GM18526 (cell line): ENCODE measurements around the gene SEPHS1.

ENCODE experiments used
- POLR2A ChIP-seq: IDR thresholded peaks from 3 replicates; pipeline ENCODE4 v1.6.1; 2011; ENCODE audit not compliant: insufficient read length; ENCODE audit errors: extremely low read depth

Gene SEPHS1

DNA sequence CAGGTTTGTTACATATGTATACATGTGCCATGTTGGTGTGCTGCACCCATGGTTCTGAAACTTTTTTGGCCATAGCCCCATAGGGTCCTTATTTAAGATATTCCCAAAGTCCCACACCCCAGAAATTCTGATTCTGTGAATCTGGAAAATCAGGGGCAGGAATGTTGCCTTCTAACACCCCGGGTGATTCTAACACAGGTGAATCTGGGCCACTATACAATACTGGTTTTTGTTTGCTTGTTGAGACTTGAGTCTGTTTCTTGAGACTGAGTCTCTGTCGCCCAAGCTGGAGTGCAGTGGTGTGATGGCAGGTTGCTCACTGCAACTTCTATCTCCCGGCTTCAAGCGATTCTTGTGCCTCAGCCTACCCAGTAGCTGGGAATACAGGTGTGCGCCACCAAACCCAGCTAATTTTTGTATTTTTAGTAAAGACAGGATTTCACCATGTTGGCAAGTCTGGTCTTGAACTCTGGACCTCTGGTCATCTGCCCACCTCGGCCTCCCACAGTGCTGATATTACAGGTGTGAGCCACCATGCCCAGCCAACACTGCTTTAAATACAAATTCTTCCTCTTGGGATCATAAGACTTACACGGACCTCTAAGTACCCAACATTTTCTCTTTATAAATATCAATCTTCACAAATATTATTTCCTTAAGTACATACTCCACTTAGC lies 31.3 kb downstream of the SEPHS1 start:
- no peak for TF ChIP-seq POLR2A

DNA sequence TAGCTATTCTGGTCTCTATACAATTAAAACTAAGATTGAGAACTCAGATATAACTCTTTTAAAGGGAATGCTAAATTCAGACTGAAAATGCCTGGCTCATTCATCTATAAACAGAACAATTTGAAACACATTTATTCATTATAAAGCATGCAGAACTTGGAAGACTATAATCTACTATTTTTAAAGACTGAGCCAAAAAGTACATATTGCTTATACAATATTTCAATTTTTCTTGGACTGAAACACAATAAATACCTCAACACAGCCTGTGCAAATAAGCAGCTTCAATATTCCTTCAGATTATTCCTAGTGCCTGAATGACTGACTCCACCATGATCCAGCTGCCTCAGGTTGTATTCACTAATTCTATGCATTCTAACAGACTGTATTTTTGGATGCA lies 32.7 kb downstream of the SEPHS1 start:
- TF ChIP-seq POLR2A, result no peak

GRCh38 chr10:13311177-13311575 lies 36.9 kb downstream of the SEPHS1 start:
- TF ChIP-seq POLR2A, result no peak

DNA sequence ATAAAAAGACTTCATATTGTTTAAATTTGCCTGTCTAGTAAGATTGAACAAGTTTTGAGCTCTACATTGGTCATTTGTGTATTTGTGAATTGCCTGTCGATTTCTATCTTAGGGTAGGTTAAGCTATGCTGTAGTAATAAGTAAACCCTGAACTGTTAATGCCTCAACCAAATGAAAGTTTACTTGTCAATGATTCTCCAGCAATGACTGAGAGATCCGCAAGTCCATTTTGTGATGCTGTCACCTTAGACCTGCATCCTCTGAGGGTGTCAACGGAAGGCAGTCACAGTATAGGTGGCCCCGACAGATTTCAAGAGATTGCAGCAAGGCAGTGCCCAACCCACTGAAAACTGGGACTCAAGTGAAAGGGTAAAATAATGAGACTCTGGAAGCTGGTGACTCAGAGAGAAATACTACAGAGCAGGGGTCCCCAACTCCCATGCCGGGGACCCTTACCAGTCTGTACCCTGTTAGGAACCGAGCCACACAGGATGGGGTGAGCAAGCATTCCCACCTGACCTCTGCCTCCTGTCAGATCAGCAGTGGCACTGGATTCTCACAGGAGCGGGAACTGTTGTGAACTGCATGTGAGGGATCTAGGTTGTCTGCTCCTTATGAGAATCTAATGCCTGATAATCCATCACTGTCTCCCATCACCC lies 37.4 kb downstream of the SEPHS1 start:
- TF ChIP-seq POLR2A, result no peak

GRCh38 chr10:13309792-13310191 lies 38.3 kb downstream of the SEPHS1 start:
- TF ChIP-seq POLR2A, result no peak

- no peak for TF ChIP-seq POLR2A
Measured at GRCh38 chr10:13308096-13308495, 40.0 kb downstream of the SEPHS1 start.

DNA sequence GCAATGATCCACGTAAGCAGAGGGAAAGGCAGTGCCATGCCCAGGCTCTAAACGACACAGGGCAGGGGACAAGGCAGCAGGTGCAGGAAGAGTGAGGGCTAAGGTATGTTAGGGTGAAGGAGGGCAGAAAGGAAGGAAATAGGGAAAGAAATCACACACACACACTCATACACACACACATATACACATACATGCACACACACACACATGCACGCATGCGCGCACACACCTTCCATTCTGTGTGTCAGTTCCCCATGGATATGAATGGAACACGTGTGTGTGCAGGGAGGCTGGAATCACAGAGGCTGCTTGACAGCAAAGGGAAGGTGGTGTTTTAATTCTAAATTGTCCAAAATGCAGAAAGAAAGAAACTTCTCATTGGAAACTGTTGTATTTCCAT lies 42.0 kb downstream of the SEPHS1 start:
- TF ChIP-seq POLR2A, result no peak

- no peak for TF ChIP-seq POLR2A
Measured at GRCh38 chr10:13302821-13303555, 45.1 kb downstream of the SEPHS1 start.

DNA sequence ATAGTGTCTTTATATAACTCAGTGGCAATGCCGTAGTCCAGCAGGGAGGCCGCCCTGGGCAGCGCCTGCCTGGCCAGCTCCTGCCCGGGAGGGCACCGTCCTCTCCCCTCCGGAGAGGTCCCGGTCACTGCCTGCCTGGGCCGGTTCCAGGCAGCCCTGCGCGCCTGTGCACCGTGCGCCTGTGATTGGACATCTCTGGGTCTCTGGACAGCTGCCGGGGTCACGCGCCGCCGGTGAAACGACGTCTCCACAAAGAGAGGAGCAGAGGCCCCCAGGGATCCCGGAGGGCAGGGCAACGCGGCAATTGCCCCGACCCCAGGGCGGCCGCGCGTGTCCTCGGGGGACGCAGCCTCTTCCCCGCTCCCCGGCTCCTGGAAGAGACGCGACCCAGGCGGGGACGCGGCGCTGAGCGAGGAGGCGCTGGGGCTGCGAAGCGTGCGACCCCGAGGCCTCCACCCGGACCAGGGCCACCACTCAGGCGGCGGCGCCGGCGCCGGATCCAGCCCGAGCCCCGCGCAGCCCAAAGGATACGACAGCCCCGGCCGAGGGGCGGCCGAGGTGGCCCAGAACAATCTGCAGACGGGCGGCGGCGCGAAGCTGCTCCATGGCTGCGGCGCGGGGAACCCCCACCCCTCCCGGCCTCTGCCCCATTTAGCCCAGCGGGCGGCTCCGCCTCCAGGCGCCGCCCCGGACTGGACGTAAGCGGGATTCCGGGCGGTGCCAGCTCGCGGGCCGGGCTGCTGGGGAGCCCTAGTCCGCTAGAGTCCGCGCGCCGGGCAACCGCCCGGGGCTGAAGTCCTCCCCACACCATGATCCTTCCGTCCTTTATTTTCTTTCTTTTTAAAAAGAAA lies 48.4 kb downstream of the SEPHS1 start, which contains the start of gene PHYH:
PHYH (minus strand) TSS at position 628 of the 851 bp plus-strand sequence; CDS start at position 606, 22 bp downstream.
- TF ChIP-seq POLR2A, result peak; percentile 61

DNA sequence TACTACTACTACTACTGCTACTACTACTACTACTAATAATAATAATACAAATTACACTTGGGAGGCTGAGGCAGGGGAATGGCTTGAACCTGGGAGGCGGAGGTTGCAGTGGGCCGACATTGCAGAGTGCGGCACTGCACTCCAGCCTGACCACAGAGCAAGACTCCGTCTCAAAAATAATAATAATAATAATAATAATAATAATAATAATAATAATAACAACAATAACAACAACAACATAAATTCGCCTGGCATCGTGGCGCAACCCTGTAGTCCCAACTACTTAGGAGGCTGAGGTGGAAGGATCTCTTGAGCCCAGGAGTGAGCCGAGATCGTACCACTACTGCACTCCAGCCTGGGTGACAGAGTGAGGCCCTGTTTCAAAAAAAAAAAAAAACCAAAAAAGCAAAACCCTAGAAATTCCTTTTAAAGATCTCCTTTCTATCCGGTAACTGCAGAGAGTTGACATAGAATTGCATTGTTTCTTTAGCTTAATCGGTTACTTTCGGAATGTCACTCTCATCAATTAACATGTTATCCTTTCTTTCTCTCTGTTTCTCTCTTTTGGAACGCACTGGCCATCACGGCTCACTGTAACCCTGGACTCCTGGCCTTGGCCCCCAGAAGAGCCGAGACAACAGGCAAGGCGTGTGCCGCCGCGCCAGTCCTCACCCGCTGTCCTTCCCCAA lies 49.2 kb downstream of the SEPHS1 start:
- no peak for TF ChIP-seq POLR2A

- TF ChIP-seq POLR2A, result no peak
Measured at GRCh38 chr10:13296476-13296875, 51.6 kb downstream of the SEPHS1 start.

- no peak for TF ChIP-seq POLR2A
Measured at GRCh38 chr10:13294784-13295183, 53.3 kb downstream of the SEPHS1 start.

DNA sequence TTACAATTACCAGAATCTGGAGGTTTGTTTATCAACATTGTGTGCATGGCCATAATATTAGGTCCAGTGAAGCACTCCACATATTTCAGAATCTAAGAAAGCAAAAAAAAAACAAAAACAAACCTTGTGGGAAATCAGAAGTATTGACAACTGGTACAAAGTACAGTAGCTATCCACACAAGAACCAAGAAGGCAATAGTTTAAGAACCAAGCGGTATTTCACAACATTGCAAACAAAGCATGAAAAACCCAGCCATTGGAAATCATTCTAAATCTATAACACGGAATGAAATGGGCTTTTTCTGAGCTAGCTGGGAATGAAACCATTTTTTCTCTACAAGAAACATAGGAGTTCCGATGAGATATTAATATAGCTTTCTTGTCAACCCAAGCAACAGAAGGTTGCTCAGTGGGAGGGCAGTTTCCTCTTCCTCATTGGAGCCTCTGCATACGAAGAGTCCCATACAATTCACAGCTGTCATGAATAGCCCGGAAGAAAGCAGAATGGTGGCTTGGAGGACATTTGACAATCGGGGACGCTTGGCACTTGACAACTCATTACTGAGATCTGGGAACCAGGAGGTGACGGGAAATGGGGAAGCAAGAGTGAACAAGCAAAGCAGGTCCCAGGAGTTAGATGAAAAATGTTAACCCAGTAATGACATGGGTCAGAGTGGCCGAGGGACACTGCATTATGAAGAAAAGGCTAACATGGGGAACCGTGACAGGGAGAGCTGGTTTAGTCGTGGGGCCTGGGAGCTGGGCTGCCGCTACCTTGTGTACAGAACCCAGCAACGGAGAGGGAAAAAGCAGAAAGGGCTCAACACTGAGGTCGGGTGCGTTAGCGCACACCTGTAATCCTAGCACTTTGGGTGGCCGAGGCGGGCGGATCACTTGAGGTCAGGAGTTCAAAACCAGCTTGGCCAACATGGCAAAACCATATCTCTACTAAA lies 56.0 kb downstream of the SEPHS1 start:
- no peak for TF ChIP-seq POLR2A
